Measurements from ENCODE around the gene BUB1B.

DNA sequence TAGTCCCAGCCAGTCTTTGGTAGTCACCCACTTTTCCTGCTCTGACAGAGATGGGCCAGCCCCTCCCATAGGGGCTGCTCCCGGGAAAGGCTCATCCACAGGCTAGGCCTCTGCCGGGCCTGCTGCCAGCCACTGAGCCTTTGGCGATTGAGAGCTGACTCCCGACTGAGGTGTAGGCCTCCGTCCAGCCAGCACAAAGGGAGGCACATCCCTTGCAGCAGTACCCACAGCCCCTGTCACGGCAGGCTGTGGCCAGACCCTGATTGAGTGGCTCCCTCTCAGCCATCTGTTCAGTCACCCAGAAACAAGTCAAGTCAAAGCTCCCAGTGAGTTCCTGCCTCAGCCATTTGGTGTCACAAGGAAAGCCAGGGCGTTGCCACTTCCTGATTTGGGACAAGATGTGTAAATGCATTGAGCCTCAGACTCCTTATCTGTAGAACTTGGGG is 71.8 kb downstream of the BUB1B start:
- TF ChIP-seq, protein P1, sequence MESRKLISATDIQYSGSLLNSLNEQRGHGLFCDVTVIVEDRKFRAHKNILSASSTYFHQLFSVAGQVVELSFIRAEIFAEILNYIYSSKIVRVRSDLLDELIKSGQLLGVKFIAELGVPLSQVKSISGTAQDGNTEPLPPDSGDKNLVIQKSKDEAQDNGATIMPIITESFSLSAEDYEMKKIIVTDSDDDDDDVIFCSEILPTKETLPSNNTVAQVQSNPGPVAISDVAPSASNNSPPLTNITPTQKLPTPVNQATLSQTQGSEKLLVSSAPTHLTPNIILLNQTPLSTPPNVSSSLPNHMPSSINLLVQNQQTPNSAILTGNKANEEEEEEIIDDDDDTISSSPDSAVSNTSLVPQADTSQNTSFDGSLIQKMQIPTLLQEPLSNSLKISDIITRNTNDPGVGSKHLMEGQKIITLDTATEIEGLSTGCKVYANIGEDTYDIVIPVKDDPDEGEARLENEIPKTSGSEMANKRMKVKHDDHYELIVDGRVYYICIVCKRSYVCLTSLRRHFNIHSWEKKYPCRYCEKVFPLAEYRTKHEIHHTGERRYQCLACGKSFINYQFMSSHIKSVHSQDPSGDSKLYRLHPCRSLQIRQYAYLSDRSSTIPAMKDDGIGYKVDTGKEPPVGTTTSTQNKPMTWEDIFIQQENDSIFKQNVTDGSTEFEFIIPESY (IDR thresholded peaks at IDR 0.05; ENCODE audit: borderline replicate concordance, low read depth): no peak
- TF ChIP-seq TAF1 (IDR thresholded peaks at IDR 0.05; ENCODE audit: borderline replicate concordance, low read depth, low read length) (no peak), EP300 (IDR thresholded peaks at IDR 0.05; ENCODE audit: borderline replicate concordance in 1 of 2, low read depth in 1 of 2, low read length in 1 of 2) (no peak), NRF1 (IDR thresholded peaks at IDR 0.05; ENCODE audit: low read depth, low read length) (no peak), TEAD4 (IDR thresholded peaks at IDR 0.05; ENCODE audit: borderline replicate concordance, insufficient read depth) (no peak), NFIC (IDR thresholded peaks at IDR 0.05; ENCODE audit: borderline replicate concordance) (no peak), JUND (IDR thresholded peaks at IDR 0.05) (no peak)
- TF ChIP-seq, protein P2, sequence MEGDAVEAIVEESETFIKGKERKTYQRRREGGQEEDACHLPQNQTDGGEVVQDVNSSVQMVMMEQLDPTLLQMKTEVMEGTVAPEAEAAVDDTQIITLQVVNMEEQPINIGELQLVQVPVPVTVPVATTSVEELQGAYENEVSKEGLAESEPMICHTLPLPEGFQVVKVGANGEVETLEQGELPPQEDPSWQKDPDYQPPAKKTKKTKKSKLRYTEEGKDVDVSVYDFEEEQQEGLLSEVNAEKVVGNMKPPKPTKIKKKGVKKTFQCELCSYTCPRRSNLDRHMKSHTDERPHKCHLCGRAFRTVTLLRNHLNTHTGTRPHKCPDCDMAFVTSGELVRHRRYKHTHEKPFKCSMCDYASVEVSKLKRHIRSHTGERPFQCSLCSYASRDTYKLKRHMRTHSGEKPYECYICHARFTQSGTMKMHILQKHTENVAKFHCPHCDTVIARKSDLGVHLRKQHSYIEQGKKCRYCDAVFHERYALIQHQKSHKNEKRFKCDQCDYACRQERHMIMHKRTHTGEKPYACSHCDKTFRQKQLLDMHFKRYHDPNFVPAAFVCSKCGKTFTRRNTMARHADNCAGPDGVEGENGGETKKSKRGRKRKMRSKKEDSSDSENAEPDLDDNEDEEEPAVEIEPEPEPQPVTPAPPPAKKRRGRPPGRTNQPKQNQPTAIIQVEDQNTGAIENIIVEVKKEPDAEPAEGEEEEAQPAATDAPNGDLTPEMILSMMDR (IDR thresholded peaks at IDR 0.05): no peak
